GM12801 (cell line): ENCODE data around the gene NET1.

Experiments
- CTCF ChIP-seq: IDR thresholded peaks from one replicate; pipeline ENCODE4 v1.5.1; 2011; ENCODE audit warnings: control low read depth; ENCODE audit not compliant: insufficient read length; ENCODE audit errors: extremely low read depth

NET1 gene

GRCh38 chr10:5490032-5490431, 77.7 kb downstream of the NET1 start:
- no peak for TF ChIP-seq CTCF

- no peak for TF ChIP-seq CTCF
Observed at GRCh38 chr10:5490698-5491464, 78.5 kb downstream of the NET1 start.

DNA sequence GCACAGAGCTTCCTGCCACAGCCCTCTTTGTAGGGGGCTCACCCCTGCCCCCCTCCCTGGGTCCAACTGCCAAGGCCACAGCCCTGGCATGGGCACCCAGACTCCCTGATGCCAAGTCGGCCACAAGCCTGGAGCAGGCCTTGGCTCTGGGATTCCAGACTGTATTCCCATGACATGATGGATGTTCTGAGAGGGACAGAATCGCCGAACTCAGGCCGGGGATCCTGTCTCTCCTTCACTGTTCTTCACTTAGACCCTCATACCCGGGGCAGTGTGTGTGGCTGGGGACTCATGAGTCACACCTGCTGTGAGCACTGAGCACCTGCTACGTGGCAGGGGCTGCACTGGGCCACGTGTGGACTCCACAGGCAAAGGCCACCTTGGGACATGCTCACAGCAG, 79.1 kb downstream of the NET1 start:
- no peak for TF ChIP-seq CTCF

GRCh38 chr10:5492322-5492855, 80.0 kb downstream of the NET1 start:
- no peak for TF ChIP-seq CTCF

- no peak for TF ChIP-seq CTCF
Observed at GRCh38 chr10:5492929-5493576, 80.7 kb downstream of the NET1 start.

DNA sequence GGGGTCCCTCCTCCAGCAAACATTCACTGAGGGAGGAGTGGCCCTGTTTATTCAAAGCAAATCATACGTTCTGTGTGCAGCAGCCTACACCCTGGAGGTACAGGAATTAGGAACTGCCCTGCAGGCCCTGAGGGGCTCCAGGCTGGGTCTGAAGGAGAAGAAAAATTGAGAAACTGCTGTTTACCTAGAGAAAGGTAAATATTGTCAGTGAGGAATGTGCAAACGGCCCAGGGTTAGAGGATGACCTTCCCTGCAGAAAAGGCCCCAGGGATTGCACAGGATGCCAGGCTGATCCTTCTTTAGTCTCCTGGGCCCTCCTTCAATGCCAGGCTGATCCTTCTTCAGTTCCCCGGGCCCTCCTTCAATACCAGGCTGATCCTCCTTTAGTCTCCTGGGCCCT, 81.3 kb downstream of the NET1 start:
- no peak for TF ChIP-seq CTCF

DNA sequence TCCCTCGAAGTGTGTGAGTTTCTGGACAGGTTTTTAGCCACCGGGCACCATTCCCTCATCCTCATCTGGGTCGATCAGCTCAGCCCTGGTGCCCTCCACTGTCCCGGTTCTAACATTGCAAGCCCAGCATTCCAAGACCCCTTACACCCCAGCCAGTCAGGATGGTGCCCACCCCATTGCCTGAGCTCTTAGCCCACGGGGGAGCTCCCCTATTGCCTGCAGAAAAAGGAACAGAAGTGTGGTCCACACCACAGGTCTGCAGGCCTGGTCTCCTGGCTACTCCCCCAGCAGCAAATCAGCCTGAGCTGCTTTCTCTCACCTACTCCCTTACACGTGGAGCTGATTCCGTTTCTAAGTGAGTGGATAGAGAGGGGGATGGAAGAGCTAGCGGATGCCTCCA, 82.3 kb downstream of the NET1 start:
- no peak for TF ChIP-seq CTCF
